ENCODE results near the gene SEMA3E. TPM values are rescaled to one million over a fixed set of nuclear protein-coding genes. Genes with fewer than 3 reads are reported as not detected.
"Not testable (repeated sequence)": the region's sequence is repeated elsewhere in the genome, so short reads cannot be mapped to it uniquely, and the experiment has no call there.

The SEMA3E gene
- total and polyA plus RNA-seq, 8 donors, result 0.19 to 9.2 (median 0.93) TPM; not detected in 1

- Histone ChIP-seq H3K27ac (no peak overlapping the region), H3K27me3 (no peaks in the 10 kb centered on the region), H3K9me3 (no peaks in the 10 kb centered on the region), H3K36me3 (no peaks in the 10 kb centered on the region), H3K4me1 (no peaks in the 10 kb centered on the region), H3K4me3 (no peak overlapping the region)
- intact Hi-C loops (cut with DNase I; ENCODE audit: low total_unique reads), result no loop called here
- TF ChIP-seq CTCF (IDR thresholded peaks at IDR 0.05) (no peak), POLR2A (IDR thresholded peaks at IDR 0.05) (no peak)
- peak in 1 of 2 donors; percentile 5 for DNase-seq
- WGBS, 5 donors, result 60 to 76% (median 73%) methylated on average over 2 of the region's 2 CpGs
Observed at GRCh38 chr7:83447681-83448080, 201.3 kb downstream of the SEMA3E start.

GRCh38 chr7:83446102-83446669 lies 202.8 kb downstream of the SEMA3E start:
- no peaks in the 10 kb centered on the region for H3K9me3 ChIP-seq
- no peaks in the 10 kb centered on the region for H3K4me1 ChIP-seq
- H3K27ac ChIP-seq, result no peak overlapping the region
- TF ChIP-seq POLR2A (IDR thresholded peaks at IDR 0.05) (no peak), CTCF (IDR thresholded peaks at IDR 0.05) (no peak), EP300 (IDR thresholded peaks at IDR 0.05) (no peak), POLR2AphosphoS5 (IDR thresholded peaks at IDR 0.05) (no peak)
- DNase-seq, result no peak
- intact Hi-C loops (cut with DNase I; ENCODE audit: low total_unique reads), result no loop called here
- no peaks in the 10 kb centered on the region for H3K27me3 ChIP-seq
- H3K36me3 ChIP-seq, result no peaks in the 10 kb centered on the region
- no peak overlapping the region for H3K4me3 ChIP-seq
- 49 to 63% (median 52%) methylated on average over 4 of the region's 4 CpGs for WGBS, 5 donors

GRCh38 chr7:83442911-83443310 lies 206.0 kb downstream of the SEMA3E start:
- Histone ChIP-seq H3K27me3 (no peaks in the 10 kb centered on the region), H3K9me3 (no peaks in the 10 kb centered on the region), H3K4me3 (no peak overlapping the region), H3K27ac (no peak overlapping the region), H3K4me1 (no peaks in the 10 kb centered on the region), H3K36me3 (no peaks in the 10 kb centered on the region)
- intact Hi-C loops (cut with DNase I; ENCODE audit: low total_unique reads), result no loop called here
- WGBS, 5 donors, result 66 to 81% (median 74%) methylated on average over 3 of the region's 3 CpGs
- DNase-seq, result no peak
- TF ChIP-seq POLR2A (IDR thresholded peaks at IDR 0.05) (no peak), CTCF (IDR thresholded peaks at IDR 0.05) (no peak), POLR2AphosphoS5 (IDR thresholded peaks at IDR 0.05) (no peak), EP300 (IDR thresholded peaks at IDR 0.05) (no peak)

- Histone ChIP-seq H3K4me1 (no peaks in the 10 kb centered on the region), H3K36me3 (no peaks in the 10 kb centered on the region), H3K4me3 (no peak overlapping the region), H3K27ac (no peak overlapping the region), H3K9me3 (no peaks in the 10 kb centered on the region), H3K27me3 (no peaks in the 10 kb centered on the region)
- 63 to 84% (median 76%) methylated on average over 4 of the region's 4 CpGs for WGBS, 5 donors
- intact Hi-C loops (cut with DNase I; ENCODE audit: low total_unique reads), result no loop called here
- TF ChIP-seq POLR2A (IDR thresholded peaks at IDR 0.05) (no peak), CTCF (IDR thresholded peaks at IDR 0.05) (no peak)
- no peak for DNase-seq
Observed at GRCh38 chr7:83439026-83439425, 209.9 kb downstream of the SEMA3E start.

- H3K4me1 ChIP-seq; H3K4me3 ChIP-seq; H3K27ac ChIP-seq; H3K36me3 ChIP-seq; DNase-seq; intact Hi-C loops (cut with DNase I; ENCODE audit: low total_unique reads); H3K27me3 ChIP-seq; H3K9me3 ChIP-seq: not testable (repeated sequence)
- 88 to 96% (median 92%) methylated on average over 5 of the region's 5 CpGs for WGBS, 5 donors
Observed at GRCh38 chr7:83430289-83430688, 218.7 kb downstream of the SEMA3E start.
